Inflammatory macrophage (primary cell): ENCODE data around the gene ZC2HC1C.
"Not testable (repeated sequence)": the region's sequence is repeated elsewhere in the genome, so short reads cannot be mapped to it uniquely, and the experiment has no call there.

Experiments
- DNase-seq, 2 donors: peaks; one replicate each; pipeline ENCODE4 v3.0.0-alpha.2; 2020 to 2022

The ZC2HC1C gene

DNA sequence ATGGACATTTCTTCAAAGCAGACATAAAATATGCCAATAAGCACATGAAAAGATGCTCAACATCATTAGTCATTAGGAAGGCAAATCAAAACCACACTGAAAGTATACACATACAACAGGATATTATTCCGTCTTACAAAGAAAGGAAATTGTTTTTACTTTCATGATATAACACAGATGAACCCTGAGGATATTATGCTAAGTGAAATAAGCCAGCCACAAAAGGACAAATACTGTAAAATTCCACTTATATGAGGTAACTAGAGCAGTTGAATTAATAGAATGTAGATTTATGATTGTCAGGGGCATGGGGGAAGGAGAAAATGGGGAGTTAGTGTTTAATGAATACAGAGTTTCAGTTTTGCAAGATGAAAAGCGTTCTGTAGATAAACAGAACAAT, 9.8 kb upstream of the ZC2HC1C start:
- DNase-seq, result no peak

- no peak for DNase-seq
Measured at GRCh38 chr14:75060420-75060819, 9.0 kb upstream of the ZC2HC1C start.

DNA sequence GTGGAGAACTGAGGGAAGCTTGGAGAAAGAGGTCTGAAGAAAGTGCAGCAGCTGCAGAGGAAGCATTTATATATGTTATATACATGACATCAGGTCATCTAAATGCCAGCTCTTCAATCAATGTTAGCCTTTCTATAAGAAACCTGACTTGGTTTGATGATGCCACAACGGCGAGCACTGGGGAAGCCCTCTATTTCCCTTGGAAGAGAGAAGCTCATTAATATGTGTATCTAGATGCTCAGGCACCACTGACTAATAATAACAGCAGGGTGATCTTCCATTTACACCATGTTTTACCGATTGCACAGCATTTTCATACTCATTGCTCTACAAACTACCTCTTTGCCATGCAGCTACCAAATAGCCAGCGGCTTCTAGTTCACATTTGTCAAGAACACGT, 6.4 kb upstream of the ZC2HC1C start:
- no peak for DNase-seq

- DNase-seq, result peak; percentile 90 to 94
Measured at GRCh38 chr14:75063491-75064204, 5.8 kb upstream of the ZC2HC1C start, which contains the start of gene ACYP1. TSS of gene ACYP1 (minus strand) at chr14:75064024. CDS start at chr14:75063553, 471 bp downstream.

GRCh38 chr14:75064205-75064567, 5.3 kb upstream of the ZC2HC1C start:
- DNase-seq, result no peak

GRCh38 chr14:75066691-75067090, 2.8 kb upstream of the ZC2HC1C start:
- DNase-seq, result peak; percentile 72 to 77

- DNase-seq, result peak; percentile 7 to 40
Measured at GRCh38 chr14:75067212-75067611, 2.2 kb upstream of the ZC2HC1C start.

- DNase-seq, result not testable (repeated sequence)
Measured at GRCh38 chr14:75067765-75068164, 1.7 kb upstream of the ZC2HC1C start.

GRCh38 chr14:75068294-75069120, 934 bp upstream of the ZC2HC1C start:
- DNase-seq, result peak in 1 of 2 donors; percentile 4

DNA sequence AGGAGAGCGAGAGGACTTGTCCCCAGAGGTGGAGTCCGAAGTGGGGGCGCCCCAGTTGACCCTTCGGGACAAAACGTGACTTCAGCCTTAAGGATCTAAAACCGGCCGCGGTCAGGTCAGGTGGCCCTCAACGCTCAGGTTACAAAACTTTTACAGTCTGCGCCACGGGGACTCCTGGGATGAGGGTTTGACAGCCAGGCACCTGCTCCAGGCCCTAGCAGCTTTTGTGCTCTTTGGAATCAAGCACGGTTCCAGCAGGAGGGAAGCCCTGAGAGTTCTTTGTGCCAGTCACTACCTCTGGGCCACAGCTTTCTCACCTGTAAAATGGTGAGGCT, 337 bp downstream of the ZC2HC1C start:
- DNase-seq, result no peak

DNA sequence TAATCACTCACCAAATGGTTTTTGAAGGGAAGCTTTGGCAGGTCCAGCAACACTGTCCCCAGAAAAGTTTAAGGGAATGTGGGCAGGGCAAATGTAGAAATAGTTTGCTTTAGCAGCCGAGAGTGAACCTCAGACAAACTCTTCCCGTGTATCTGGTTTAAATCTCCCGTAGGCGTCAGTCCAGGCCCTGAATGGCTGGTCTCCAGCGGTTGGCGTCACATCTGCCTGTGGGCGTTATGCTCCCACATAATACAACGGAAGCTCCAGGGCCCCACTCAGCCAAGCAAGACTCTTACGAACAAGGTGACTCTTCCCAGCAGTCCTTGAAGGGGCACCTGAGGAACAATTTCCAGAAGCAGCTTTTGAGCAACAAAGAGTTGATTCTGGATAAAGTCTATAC, 942 bp downstream of the ZC2HC1C start:
- peak in 1 of 2 donors; percentile 71 for DNase-seq

DNA sequence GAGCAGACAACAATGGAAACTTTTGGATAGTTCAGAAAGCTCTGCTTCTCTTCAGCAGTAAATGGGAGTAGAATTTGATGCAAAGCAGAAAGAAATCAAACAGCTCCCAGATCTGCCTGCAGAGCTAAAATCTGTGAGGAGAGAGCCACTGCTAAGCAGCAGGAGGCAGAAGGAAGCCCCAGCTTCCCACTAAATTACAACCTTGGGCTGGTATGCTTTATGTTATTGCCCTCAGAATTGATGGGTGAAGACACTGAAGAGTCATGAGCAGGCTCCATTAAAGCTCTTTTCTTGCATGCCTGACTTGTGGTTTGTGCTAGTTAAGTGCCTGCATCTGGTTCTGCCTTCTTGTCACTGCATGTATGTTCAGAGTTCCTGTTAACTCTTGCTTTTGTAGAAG, 8.4 kb downstream of the ZC2HC1C start:
- DNase-seq, result no peak

- no peak for DNase-seq
Measured at GRCh38 chr14:75079521-75079920, 10.1 kb downstream of the ZC2HC1C start.

DNA sequence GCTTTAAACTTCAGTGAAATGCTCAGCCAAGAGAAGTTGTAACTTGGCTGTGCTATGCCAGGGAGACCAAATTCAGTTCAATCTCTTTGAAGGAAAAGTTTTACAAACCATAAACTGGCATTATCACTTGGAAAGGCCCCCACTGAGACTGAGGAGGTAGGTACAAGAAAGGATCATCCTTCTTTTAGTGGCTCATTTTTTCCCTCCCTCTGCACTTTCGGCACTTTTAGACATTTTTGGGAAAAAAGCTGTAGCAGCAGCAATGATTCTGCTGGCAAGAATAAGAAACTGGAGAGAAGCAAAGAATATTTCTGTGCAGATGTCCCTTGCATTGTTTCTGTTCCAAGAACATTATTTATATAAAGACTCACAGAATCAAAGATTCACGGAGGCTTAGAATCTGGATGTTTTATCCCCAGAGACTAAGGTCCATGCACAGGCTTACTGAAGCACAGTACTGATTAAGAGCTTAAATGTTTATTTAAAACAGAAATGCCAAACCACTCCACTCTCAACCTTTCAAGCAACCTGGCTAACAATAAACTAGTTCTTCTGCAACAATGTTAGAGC, 12.3 kb downstream of the ZC2HC1C start:
- no peak for DNase-seq

DNA sequence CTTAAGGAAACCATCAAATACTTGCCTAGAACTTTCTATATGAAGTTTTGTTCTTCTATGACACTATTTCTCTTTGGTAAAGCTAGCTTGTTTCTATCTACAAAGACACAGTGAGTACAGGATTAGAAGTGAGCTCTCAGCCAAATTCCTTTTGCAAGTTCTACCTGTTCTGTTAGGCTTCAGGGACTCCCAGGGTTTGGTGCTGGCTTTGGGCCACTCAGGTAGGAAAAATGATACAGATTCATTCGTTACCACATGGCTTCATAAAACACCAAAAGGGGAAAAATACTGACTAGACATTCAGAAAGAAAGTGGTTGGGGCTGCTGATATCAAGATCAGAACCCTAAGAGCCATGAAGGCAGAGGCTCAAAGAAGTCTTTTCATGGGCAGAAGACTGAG, 13.8 kb downstream of the ZC2HC1C start:
- DNase-seq, result no peak

GRCh38 chr14:75084513-75084912, 15.1 kb downstream of the ZC2HC1C start:
- no peak for DNase-seq

GRCh38 chr14:75088153-75088552, 18.7 kb downstream of the ZC2HC1C start:
- DNase-seq, result no peak

- peak; percentile 40 to 48 for DNase-seq
Measured at GRCh38 chr14:75088566-75089373, 19.3 kb downstream of the ZC2HC1C start.

DNA sequence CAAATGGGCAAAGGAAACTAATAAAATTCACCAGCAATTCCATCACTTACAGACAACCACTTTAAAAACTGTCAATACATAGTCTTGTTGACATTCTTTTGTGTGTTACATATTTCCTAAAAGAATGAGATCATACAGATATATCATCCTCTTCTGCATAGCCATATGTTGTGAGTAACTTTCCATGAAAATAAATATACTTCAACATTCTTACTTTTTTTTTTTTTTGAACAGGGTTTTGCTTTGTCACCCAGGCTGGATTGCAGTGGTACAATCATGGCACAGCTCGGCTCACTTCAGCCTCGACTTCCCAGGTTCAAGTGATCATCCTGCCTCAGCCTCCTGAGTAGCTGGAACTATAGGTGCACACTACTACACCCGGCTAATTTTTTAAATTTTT, 20.9 kb downstream of the ZC2HC1C start:
- no peak for DNase-seq

DNA sequence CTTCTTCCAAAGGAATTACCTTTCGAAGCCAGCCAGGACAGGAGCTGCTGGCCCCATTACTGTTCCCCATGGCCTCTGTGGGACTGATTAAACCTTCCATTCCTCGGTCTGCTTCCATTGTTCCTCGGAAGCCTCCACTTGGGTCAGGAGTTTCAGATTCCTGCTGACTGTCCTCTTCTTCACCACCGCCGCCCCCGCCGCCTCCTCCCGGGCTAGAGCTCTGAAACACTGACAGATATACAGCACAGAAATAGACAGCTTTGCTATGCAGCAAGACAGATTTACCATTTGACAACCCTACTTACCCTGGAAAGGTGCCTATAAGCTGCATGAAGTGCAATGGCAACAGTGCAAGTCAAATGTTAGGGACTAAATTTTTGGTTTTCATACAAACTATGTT, 21.8 kb downstream of the ZC2HC1C start:
- no peak for DNase-seq

DNA sequence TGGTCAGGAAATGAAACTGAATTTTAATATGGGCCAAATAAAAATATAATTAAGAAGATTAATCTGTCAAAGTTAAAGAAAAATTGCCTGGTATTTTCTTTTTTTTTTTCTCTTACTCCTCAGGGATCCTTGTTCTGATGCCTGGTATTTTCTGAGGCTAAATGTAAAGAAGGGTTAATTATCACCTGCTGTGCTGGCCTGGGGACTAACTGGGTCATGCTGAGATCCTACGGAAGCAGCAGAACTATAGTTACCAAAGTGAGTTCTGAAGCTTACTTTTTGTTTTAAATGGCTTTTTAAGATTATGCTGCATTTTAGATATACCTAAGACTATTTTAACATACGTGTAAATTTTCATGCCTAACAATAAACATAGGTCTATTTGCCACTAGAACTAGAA, 23.3 kb downstream of the ZC2HC1C start:
- no peak for DNase-seq

GRCh38 chr14:75094896-75095295, 25.5 kb downstream of the ZC2HC1C start:
- no peak for DNase-seq

GRCh38 chr14:75095690-75096089, 26.2 kb downstream of the ZC2HC1C start:
- DNase-seq, result no peak
